ENCODE results near the gene RCN1. TPM values are rescaled to one million over a fixed set of nuclear protein-coding genes. Genes with fewer than 3 reads are reported as not detected.

RCN1 gene
- total and polyA plus RNA-seq, 2 donors (not counting 3 experiments of a cell fraction or from before 2014, with no cell fraction given) = 174 to 285 TPM

DNA sequence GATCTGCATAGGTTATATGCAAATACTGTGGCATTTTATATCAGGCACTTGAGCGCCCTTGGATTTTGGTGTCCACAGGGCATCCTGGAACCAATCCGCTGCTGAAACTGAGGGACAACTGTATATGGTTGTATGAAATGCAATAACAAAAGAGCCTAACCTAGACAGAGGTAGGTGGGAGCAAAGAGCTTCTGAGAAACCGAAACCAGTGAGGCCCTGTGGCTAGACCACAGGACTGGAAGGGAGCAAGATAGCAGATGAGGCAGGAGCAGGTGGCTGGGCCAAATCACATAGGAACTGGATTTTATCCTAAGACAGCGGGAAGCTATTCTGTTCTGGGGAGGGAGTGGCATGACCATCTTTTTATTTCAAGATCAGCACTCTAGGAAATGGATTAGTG is 30.1 kb downstream of the RCN1 start:
- CTCF ChIA-PET = interaction anchor here (0.7 kb wide), 1 partner anchor 31 kb away, joined by 3 read pairs; the partner anchor contains the start of gene RCN1

More for the DNA sequence above, 30.1 kb downstream of the RCN1 start:
- Histone ChIP-seq H3K27me3 (ENCODE audit: control insufficient read depth in 2 of 2, insufficient read depth in 2 of 2, low read length in 2 of 2) (peaks cover 5 to 14% of the 10 kb centered on the region in 2 experiments), H3K4me1 (ENCODE audit: control insufficient read depth, extremely low read depth, insufficient read depth, low read length) (no peaks in the 10 kb centered on the region), H3K9ac (replicated peaks; ENCODE audit: extremely low read depth, insufficient read depth, low read length) (no peak overlapping the region), H3K36me3 (ENCODE audit: control insufficient read depth in 2 of 2, extremely low read depth in 1 of 2, insufficient read depth in 2 of 2, low read length in 2 of 2) (no peaks in the 10 kb centered on the region), H3K9me1 (replicated peaks; ENCODE audit: control insufficient read depth, extremely low read depth, insufficient read depth, low read length) (no peaks in the 10 kb centered on the region), H2AFZ (ENCODE audit: low read depth, low read length) (no peak overlapping the region), H4K20me1 (replicated peaks; ENCODE audit: control insufficient read depth, extremely low read depth, insufficient read depth, low read length) (no peaks in the 10 kb centered on the region), H3K79me2 (ENCODE audit: control insufficient read depth, insufficient read depth, low read length) (no peaks in the 10 kb centered on the region), H3K27ac (ENCODE audit: insufficient read depth, low read depth, low read length) (no peak overlapping the region), H3K4me2 (ENCODE audit: insufficient read depth, low read length) (no peak overlapping the region), H3K4me3 (replicated peaks in 1 of 3; ENCODE audit: insufficient read depth in 1 of 3, low read depth in 1 of 3, low read length in 3 of 3) (no peak overlapping the region), H3K9me3 (replicated peaks; ENCODE audit: control insufficient read depth, insufficient read depth, low read length) (no peaks in the 10 kb centered on the region)
- no peak for TF ChIP-seq POLR2AphosphoS5 (IDR thresholded peaks at IDR 0.05; ENCODE audit: insufficient read depth, low read depth, low read length)
- TF ChIP-seq MYC (IDR thresholded peaks at IDR 0.05; ENCODE audit: low read depth, low read length) = no peak
- no peak for TF ChIP-seq GATA2 (IDR thresholded peaks at IDR 0.05; ENCODE audit: insufficient read depth, insufficient read length, low read depth, low read length)
- TF ChIP-seq JUN (IDR thresholded peaks at IDR 0.05; ENCODE audit: borderline replicate concordance, insufficient read depth, insufficient read length, low read depth) = no peak
- TF ChIP-seq, protein P1, sequence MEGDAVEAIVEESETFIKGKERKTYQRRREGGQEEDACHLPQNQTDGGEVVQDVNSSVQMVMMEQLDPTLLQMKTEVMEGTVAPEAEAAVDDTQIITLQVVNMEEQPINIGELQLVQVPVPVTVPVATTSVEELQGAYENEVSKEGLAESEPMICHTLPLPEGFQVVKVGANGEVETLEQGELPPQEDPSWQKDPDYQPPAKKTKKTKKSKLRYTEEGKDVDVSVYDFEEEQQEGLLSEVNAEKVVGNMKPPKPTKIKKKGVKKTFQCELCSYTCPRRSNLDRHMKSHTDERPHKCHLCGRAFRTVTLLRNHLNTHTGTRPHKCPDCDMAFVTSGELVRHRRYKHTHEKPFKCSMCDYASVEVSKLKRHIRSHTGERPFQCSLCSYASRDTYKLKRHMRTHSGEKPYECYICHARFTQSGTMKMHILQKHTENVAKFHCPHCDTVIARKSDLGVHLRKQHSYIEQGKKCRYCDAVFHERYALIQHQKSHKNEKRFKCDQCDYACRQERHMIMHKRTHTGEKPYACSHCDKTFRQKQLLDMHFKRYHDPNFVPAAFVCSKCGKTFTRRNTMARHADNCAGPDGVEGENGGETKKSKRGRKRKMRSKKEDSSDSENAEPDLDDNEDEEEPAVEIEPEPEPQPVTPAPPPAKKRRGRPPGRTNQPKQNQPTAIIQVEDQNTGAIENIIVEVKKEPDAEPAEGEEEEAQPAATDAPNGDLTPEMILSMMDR (IDR thresholded peaks at IDR 0.05; ENCODE audit: extremely low read depth in 1 of 2, insufficient read depth in 1 of 2, low read depth in 1 of 2, low read length in 2 of 2) = no peak
- TF ChIP-seq POLR2A (IDR thresholded peaks at IDR 0.05; ENCODE audit: low read depth, low read length) = no peak
- TF ChIP-seq FOS (IDR thresholded peaks at IDR 0.05; ENCODE audit: borderline replicate concordance, insufficient read depth, low read length) = no peak
- no peak for TF ChIP-seq EZH2 (IDR thresholded peaks at IDR 0.05; ENCODE audit: borderline replicate concordance, low read depth, low read length, severe bottlenecking)
- TF ChIP-seq, protein P2, sequence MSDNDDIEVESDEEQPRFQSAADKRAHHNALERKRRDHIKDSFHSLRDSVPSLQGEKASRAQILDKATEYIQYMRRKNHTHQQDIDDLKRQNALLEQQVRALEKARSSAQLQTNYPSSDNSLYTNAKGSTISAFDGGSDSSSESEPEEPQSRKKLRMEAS (IDR thresholded peaks at IDR 0.05; ENCODE audit: insufficient read depth, insufficient read length) = no peak
- FAIRE-seq (no peak), DNase-seq (ENCODE audit: low read depth, low spot score) (no peak)
- POLR2A ChIA-PET = no interaction called here
- dilution Hi-C loops (cut with MboI; ENCODE audit: extremely low pct_ligation_motif_present, low sequenced_read_pairs) = no loop called here
- intact Hi-C loops (cut with micrococcal nuclease) = no loop called here
- BruUV-seq (replicated peaks) = no TSS peak
